ENCODE measurements around the gene DLX4. TPM values are rescaled to one million over a fixed set of nuclear protein-coding genes. Genes with fewer than 3 reads are reported as not detected.
A peak's percentile ranks its signal among the peaks of the same experiment; 100 is the strongest.

Gene DLX4
- total and polyA plus RNA-seq, 5 donors = 0.09 to 0.12 TPM; not detected in 3

DNA sequence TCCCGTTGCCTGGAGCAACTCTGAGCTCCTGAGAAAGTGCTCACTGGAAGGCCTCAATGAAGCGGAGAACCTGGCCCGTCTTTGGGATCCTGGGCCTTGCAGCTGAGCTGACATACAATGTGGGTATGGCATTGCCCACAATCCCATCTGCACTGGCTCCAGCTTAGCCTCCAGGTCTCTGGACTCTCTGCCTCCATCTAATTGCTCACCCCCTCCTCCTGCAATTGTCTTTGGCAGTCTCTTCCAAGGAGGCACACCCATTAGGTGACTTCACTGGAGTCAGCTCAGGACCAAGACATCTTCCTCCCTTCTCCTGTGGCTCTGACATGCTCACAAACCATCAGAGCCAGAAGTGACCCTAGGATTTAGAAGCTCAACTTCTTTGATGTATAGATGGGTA is 1.5 kb downstream of the DLX4 start:
- Histone ChIP-seq H3K4me3 (ENCODE audit: low read length) (no peak overlapping the region), H3K4me1 (ENCODE audit: control insufficient read depth, insufficient read depth, low read length) (peaks cover 4% of the 10 kb centered on the region), H3K27ac (ENCODE audit: low read length) (no peak overlapping the region), H3K9me3 (ENCODE audit: control insufficient read depth, low read length) (no peaks in the 10 kb centered on the region), H3K27me3 (ENCODE audit: control insufficient read depth, insufficient read depth) (no peaks in the 10 kb centered on the region)
- DNase-seq (no peak), ATAC-seq (no peak)
- WGBS = 78% methylated on average over 3 of the region's 3 CpGs
- intact Hi-C loops (cut with DNase I) = no loop called here

DNA sequence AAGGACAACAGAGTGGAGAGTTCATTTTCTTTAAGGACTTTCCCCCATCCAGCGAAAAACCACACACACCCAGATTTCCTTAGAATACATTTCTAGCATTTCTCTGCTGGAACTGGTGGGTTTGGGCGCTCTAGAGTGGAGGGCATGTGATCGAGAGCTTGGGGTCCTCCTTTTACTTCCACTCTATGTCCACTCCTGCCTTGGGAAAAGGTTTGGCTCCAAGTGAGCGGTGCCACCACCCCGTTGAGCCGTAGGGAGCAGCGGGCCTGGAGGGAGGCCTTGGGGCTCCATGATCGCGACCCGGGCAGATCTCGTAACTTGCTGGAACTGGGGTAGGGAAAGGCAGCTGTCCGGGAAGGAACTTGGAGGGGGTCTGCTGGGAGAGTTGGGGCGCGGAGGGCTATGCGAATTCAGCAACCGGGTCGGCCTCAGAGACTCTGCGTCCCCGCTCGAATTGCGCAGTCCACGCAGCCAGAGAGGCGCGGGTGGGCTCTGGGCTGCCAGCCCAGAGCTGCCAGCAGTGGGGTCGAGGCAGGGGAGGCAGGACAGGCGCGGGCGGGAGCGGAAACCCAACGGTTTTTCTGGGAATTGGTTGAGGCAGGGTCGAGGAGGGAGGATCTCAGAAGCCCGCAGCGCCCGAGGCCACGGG is 2.3 kb downstream of the DLX4 start:
- Histone ChIP-seq H3K9me3 (ENCODE audit: control insufficient read depth, low read length) (no peaks in the 10 kb centered on the region), H3K27ac (ENCODE audit: low read length) (no peak overlapping the region), H3K4me3 (ENCODE audit: low read length) (no peak overlapping the region), H3K4me1 (ENCODE audit: control insufficient read depth, insufficient read depth, low read length) (peaks cover 4% of the 10 kb centered on the region), H3K27me3 (ENCODE audit: control insufficient read depth, insufficient read depth) (no peaks in the 10 kb centered on the region)
- ATAC-seq (no peak), DNase-seq (no peak)
- intact Hi-C loops (cut with DNase I) = no loop called here
- whole genome bisulfite sequencing = 15% methylated on average over 35 of the region's 35 CpGs

DNA sequence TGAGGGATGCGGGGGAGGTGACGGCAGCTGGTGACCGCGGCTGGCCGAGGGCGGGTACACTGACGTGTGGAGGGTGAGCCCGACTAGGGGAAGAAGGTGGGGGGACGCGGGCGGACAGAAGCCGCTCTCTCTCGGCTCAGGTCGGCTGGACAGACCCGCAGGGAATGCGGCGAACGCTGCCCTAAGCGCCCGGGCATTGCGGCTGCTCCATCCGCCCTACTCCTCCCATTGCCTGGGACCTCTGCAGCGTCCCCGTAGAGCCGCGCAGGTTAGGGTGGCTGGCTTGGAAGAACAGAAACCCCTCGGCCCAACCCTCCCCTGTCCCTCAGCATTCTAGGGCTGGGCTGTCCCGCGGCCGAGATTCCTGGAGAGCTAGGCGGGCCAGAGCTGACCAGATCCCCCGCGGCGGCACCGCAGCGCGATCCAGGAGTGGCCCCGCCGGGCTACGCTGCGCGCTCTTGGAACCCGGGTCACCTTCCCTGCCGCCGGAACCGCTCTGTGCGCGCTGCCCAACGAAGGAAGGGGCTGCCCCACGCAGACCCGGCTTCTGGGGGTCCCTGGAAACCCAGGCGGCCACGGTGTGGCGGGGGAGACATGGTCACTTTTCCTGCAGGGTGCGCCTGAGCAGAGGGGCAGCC is 3.0 kb downstream of the DLX4 start:
- peak in 1 of 3 donors; percentile 48 for DNase-seq

DNA sequence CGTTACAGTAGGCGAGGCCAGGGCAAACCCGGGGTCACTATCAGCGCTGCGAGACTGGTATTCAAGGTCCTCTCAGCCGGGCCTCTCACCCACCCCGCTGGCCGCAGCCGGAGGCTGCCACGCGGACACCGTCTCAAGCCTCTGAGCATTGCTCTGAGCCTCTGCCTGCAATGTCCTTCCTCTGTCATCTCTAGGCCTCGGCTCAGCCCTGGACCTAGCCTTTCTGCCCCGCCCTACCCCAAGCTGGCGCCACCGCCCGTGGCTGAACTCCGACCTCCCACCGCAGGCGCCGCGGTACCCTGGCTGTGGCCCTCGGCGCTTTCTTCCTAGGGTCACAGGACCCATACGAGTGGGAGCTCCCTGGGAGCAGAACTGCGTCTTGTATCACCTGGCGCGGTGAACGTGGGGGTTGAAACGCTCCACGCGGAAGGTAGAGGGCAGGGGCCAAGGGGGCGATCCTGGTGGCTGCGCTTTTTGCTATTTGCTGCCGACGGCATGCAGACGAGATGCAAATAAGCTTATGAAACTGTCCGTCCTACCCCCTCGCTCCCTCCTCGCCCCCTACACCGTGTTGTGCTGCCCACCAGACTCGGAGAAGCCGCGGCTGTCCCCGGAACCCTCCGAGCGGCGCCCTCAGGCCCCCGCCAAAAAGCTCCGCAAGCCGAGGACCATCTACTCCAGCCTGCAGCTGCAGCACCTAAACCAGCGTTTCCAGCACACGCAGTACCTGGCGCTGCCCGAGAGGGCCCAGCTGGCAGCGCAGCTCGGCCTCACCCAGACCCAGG is 3.7 kb downstream of the DLX4 start:
- Histone ChIP-seq H3K9me3 (ENCODE audit: control insufficient read depth, low read length) (no peaks in the 10 kb centered on the region), H3K4me1 (ENCODE audit: control insufficient read depth, insufficient read depth, low read length) (peaks cover 4% of the 10 kb centered on the region), H3K4me3 (ENCODE audit: low read length) (peak overlapping the region; percentile 4), H3K27ac (ENCODE audit: low read length) (no peak overlapping the region), H3K27me3 (ENCODE audit: control insufficient read depth, insufficient read depth) (no peaks in the 10 kb centered on the region)
- intact Hi-C loops (cut with DNase I) = no loop called here
- WGBS = 8% methylated on average over 57 of the region's 57 CpGs
- DNase-seq (peak in 1 of 3 donors; percentile 46), ATAC-seq (no peak)

More for the DNA sequence above, 3.0 kb downstream of the DLX4 start:
- intact Hi-C loops (cut with DNase I) = no loop called here
- no peak for ATAC-seq
- H3K27me3 ChIP-seq (ENCODE audit: control insufficient read depth, insufficient read depth) = no peaks in the 10 kb centered on the region
- WGBS = 2% methylated on average over 55 of the region's 55 CpGs
- no peaks in the 10 kb centered on the region for H3K9me3 ChIP-seq (ENCODE audit: control insufficient read depth, low read length)
- peak overlapping the region; percentile 4 for H3K4me3 ChIP-seq (ENCODE audit: low read length)
- H3K4me1 ChIP-seq (ENCODE audit: control insufficient read depth, insufficient read depth, low read length) = peaks cover 4% of the 10 kb centered on the region
- no peak overlapping the region for H3K27ac ChIP-seq (ENCODE audit: low read length)

DNA sequence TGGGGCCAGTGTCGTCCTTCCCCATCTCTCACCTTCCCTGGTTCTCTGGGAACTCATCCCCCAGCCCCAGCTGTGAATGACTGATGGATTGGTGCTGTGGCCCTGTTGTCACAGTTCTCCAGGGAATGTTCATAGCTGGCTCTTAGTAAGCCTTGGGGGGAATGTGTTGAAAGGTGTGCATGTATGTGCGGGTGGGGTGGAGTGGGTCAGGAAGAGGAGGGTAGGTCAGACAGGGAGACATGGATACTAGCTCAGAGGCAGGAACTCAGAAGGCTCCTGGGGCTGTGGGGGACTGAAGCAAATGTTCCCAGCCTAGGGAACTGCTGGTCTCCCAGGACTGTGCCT is 4.3 kb downstream of the DLX4 start:
- intact Hi-C loops (cut with DNase I) = no loop called here
- H3K27ac ChIP-seq (ENCODE audit: low read length) = no peak overlapping the region
- no peak for ATAC-seq
- H3K4me1 ChIP-seq (ENCODE audit: control insufficient read depth, insufficient read depth, low read length) = peaks cover 4% of the 10 kb centered on the region
- WGBS = 24% methylated on average over 2 of the region's 2 CpGs
- no peak overlapping the region for H3K4me3 ChIP-seq (ENCODE audit: low read length)
- H3K9me3 ChIP-seq (ENCODE audit: control insufficient read depth, low read length) = no peaks in the 10 kb centered on the region
- no peaks in the 10 kb centered on the region for H3K27me3 ChIP-seq (ENCODE audit: control insufficient read depth, insufficient read depth)
- peak in 1 of 3 donors; percentile 4 for DNase-seq

DNA sequence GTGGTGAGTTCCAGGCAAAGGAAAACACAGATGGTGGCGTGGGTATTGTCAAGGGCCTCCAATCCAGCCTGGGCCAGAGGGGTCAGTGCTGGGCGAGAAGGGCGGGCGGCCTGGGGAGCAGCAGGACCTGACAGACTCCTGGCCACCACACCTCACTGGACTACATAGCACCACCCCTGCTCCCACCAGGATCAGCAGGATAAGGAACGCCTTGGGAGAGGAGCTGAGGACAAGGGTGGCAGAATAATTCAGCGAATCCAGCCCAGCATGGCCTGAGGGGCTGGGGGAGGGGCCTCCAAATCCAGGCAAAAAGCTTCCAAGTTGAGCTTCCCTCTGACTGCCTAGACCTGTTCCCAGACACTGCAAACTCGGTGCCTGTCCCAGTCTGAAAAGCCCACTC is 6.5 kb downstream of the DLX4 start:
- intact Hi-C loops (cut with DNase I) = no loop called here
- ATAC-seq = no peak

DNA sequence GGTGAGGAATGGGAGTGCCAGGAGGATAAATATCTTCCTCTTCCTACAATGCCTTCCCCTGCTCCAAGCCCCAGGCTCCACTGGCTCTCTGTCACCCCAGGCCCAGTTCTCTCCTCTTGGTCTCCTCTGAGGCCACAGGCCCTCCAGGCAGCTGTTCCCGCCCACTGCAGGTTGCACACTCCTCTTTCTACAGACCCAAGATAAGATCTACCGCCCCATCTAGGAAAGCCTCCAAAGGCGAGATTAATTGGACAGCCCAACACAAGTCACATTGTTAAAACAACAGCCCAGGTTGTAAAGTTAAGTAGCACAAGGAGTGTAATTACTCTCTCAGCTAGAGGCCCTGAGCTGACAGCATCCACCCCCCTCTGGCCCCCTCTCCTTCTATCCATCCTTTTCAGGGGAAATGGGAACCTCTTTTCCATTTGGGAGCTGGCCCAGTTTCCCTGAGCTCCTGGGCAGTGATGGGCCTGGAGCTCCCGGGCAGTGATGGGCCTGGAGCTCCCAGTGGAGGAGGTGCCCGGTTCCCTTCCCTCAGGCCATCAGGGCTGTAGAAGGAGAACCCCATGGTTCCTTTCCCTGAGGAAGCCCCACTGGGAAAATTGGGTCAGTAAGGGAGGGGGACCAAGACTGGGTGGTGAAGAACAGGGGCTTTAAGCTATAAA is 7.3 kb downstream of the DLX4 start:
- H3K9me3 ChIP-seq (ENCODE audit: control insufficient read depth, low read length) = no peaks in the 10 kb centered on the region
- no peak overlapping the region for H3K4me3 ChIP-seq (ENCODE audit: low read length)
- DNase-seq (peak in 1 of 3 donors; percentile 11), ATAC-seq (no peak)
- H3K4me1 ChIP-seq (ENCODE audit: control insufficient read depth, insufficient read depth, low read length) = peaks cover 2% of the 10 kb centered on the region
- no peak overlapping the region for H3K27ac ChIP-seq (ENCODE audit: low read length)
- H3K27me3 ChIP-seq (ENCODE audit: control insufficient read depth, insufficient read depth) = no peaks in the 10 kb centered on the region
- 80% methylated on average over 5 of the region's 5 CpGs for WGBS
- intact Hi-C loops (cut with DNase I) = no loop called here

More for the DNA sequence above, 6.5 kb downstream of the DLX4 start:
- peaks cover 2% of the 10 kb centered on the region for H3K4me1 ChIP-seq (ENCODE audit: control insufficient read depth, insufficient read depth, low read length)
- DNase-seq = peak in 1 of 3 donors; percentile 15
- H3K27ac ChIP-seq (ENCODE audit: low read length) = no peak overlapping the region
- WGBS = 83% methylated on average over 7 of the region's 7 CpGs
- H3K27me3 ChIP-seq (ENCODE audit: control insufficient read depth, insufficient read depth) = no peaks in the 10 kb centered on the region
- no peaks in the 10 kb centered on the region for H3K9me3 ChIP-seq (ENCODE audit: control insufficient read depth, low read length)
- no peak overlapping the region for H3K4me3 ChIP-seq (ENCODE audit: low read length)

DNA sequence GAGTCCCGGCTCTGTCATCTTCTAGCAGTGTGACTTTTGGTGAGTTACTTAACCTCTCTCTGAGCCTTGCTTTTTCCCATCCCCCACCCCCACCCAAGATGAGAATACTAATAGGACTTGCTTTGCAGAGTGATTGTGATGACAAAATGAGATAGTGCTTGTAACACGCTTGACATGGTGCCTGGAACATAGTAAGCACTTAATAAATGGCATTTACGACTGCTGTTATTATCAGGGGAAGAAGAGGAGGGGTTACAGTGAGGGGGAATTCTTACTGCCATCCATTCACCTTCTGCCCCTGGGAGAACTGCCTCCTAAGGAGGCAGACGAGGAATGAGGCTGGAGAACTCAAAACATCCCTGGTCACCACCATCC is 7.8 kb downstream of the DLX4 start:
- no peaks in the 10 kb centered on the region for H3K27me3 ChIP-seq (ENCODE audit: control insufficient read depth, insufficient read depth)

DNA sequence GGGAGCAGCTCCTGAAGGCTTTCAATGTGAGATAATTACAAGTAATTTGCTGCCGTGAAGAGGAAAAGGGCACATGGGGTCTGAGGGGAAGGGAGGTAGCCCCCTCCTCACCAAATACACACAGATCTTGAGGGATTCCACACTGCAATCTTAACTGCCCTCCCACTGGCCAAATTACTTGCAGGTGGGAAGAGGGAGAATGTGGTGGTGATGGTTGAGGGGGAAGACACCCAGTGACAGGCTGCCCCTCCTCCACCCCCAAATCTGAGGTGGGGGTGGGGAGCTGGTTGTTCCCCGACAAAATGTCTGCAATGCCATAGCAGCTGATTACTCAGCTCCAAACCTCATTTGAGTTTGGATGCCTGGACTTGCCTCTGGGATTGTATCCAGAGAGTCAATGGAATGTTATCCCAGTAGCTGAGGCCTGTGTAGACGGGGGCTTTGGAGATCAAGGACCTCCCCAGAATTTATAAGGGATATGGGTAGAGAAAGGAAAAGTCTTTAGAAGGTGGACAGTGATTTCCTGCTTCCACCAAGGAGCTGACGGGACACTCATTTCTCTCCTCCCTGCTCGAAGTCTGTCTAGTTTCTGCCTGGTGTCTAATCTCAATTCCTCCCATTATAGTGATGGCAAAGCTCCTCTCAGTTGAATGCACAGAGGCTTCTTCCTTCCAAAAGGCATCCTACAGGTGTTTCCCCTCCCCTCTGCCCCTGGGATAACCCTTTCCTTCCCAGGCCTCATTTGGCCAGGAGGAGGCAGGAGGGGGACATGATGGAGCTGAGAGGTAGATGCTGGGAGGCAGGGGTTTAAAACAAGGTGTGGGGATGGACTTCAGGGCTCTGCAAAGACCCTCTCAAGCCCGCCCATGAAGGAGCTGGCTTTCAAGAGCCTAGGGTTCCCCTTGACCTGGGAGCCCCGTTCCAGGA is 8.7 kb downstream of the DLX4 start:
- Histone ChIP-seq H3K4me1 (ENCODE audit: control insufficient read depth, insufficient read depth, low read length) (no peaks in the 10 kb centered on the region), H3K9me3 (ENCODE audit: control insufficient read depth, low read length) (no peaks in the 10 kb centered on the region), H3K27me3 (ENCODE audit: control insufficient read depth, insufficient read depth) (no peaks in the 10 kb centered on the region), H3K4me3 (ENCODE audit: low read length) (no peak overlapping the region), H3K27ac (ENCODE audit: low read length) (no peak overlapping the region)
- DNase-seq (peak in 1 of 3 donors; percentile 3), ATAC-seq (no peak)
- intact Hi-C loops (cut with DNase I) = no loop called here
- 58% methylated on average over 7 of the region's 7 CpGs for WGBS

More for the DNA sequence above, 7.8 kb downstream of the DLX4 start:
- no peak overlapping the region for H3K27ac ChIP-seq (ENCODE audit: low read length)
- DNase-seq (no peak), ATAC-seq (no peak)
- intact Hi-C loops (cut with DNase I) = no loop called here
- peaks cover 2% of the 10 kb centered on the region for H3K4me1 ChIP-seq (ENCODE audit: control insufficient read depth, insufficient read depth, low read length)
- 64% methylated on average over 4 of the region's 4 CpGs for WGBS
- no peak overlapping the region for H3K4me3 ChIP-seq (ENCODE audit: low read length)
- H3K9me3 ChIP-seq (ENCODE audit: control insufficient read depth, low read length) = no peaks in the 10 kb centered on the region

DNA sequence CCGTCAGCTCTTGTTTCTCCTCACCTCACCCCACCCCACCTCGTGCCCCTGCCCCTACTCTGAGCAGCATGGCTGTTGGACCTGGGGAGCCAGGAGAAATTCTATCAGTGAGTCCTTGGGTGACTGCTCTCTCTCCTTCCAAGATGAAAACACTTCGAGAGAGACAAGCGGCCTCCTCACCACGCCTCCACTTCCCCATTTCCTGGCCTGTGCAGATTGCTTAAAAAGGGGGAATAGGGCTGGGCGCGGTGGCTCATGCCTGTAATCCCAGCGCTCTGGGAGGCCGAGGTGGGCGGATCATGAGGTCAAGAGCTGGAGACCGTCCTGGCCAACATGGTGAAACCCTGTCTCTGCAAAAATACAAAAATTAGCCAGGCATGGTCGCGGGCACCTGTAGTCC is 9.5 kb downstream of the DLX4 start:
- Histone ChIP-seq H3K4me3 (ENCODE audit: low read length) (no peak overlapping the region), H3K27me3 (ENCODE audit: control insufficient read depth, insufficient read depth) (no peaks in the 10 kb centered on the region), H3K4me1 (ENCODE audit: control insufficient read depth, insufficient read depth, low read length) (no peaks in the 10 kb centered on the region), H3K27ac (ENCODE audit: low read length) (no peak overlapping the region), H3K9me3 (ENCODE audit: control insufficient read depth, low read length) (no peaks in the 10 kb centered on the region)
- no peak for ATAC-seq
- intact Hi-C loops (cut with DNase I) = no loop called here
- WGBS = 61% methylated on average over 13 of the region's 13 CpGs
- DNase-seq = peak in 1 of 3 donors; percentile 23
